ENCODE results near the gene PPP1CA.

The PPP1CA gene

GRCh38 chr11:67401495-67402191, at the start of gene PPP1CA:
Gene PPP1CA, minus strand, starts transcription at chr11:67401858. Its CDS starts 76 bp downstream, at chr11:67401782.
- DNase-seq: peak; percentile 88

- DNase-seq: no peak
Observed at GRCh38 chr11:67450796-67451657, 49.4 kb upstream of the PPP1CA start.

GRCh38 chr11:67449116-67449844, 47.6 kb upstream of the PPP1CA start:
- no peak for DNase-seq

GRCh38 chr11:67448220-67448609, 46.6 kb upstream of the PPP1CA start:
- DNase-seq: no peak

GRCh38 chr11:67445515-67445914, 43.9 kb upstream of the PPP1CA start:
- DNase-seq: no peak

- no peak for DNase-seq
Observed at GRCh38 chr11:67442504-67443404, 41.1 kb upstream of the PPP1CA start.

GRCh38 chr11:67441731-67442351, 40.2 kb upstream of the PPP1CA start:
- peak; percentile 29 for DNase-seq

GRCh38 chr11:67441098-67441563, 39.5 kb upstream of the PPP1CA start:
- no peak for DNase-seq

GRCh38 chr11:67440229-67441097, 38.8 kb upstream of the PPP1CA start:
- no peak for DNase-seq

GRCh38 chr11:67439321-67440228, 37.9 kb upstream of the PPP1CA start:
- no peak for DNase-seq

- DNase-seq: peak; percentile 65
Observed at GRCh38 chr11:67438158-67438902, 36.7 kb upstream of the PPP1CA start.

- DNase-seq: no peak
Observed at GRCh38 chr11:67437809-67438157, 36.1 kb upstream of the PPP1CA start.

- peak; percentile 71 for DNase-seq
Observed at GRCh38 chr11:67437082-67437808, 35.6 kb upstream of the PPP1CA start, which contains the start of gene PTPRCAP. Gene PTPRCAP, minus strand, starts transcription at chr11:67437682. Its CDS starts 63 bp downstream, at chr11:67437619.

GRCh38 chr11:67436459-67437081, 34.9 kb upstream of the PPP1CA start:
- peak; percentile 59 for DNase-seq

GRCh38 chr11:67435727-67436458, 34.2 kb upstream of the PPP1CA start:
- no peak for DNase-seq

GRCh38 chr11:67435031-67435726, 33.5 kb upstream of the PPP1CA start:
- no peak for DNase-seq
